WTC11 (cell line): ENCODE results near the gene LDLRAD4. TPM values are rescaled to one million over a fixed set of nuclear protein-coding genes. Genes with fewer than 3 reads are reported as not detected.

Experiments used
- ATAC-seq: fragments of 200-7000 bp; cut with Tn5 transposase; 2 replicates; pipeline ENCODE4 v1.10.0; 2021; ENCODE audit warnings: mild to moderate bottlenecking, moderate library complexity
- CTCF ChIA-PET: fragments of 300-600 bp; sonication (Branson Sonifier 250); formaldehyde crosslinking; loops from one replicate; lab custom pipeline; 2021; ENCODE audit warnings: antibody characterized with exemption; lab: Charles Lee
- POLR2A ChIA-PET: fragments of 350-600 bp; sonication (Branson Sonifier 250); formaldehyde crosslinking; loops from one replicate; lab custom pipeline; 2021; ENCODE audit warnings: antibody characterized with exemption; lab: Charles Lee
- DNase-seq: peaks from one replicate; pipeline ENCODE4 v3.0.0; 2021; ENCODE audit warnings: low spot score
- H3K27ac Mint-ChIP-seq: 2 replicates; pipeline ENCODE4 v1.8.0; 2021; ENCODE audit warnings: mixed read lengths
- H3K27me3 Mint-ChIP-seq: 2 replicates; pipeline ENCODE4 v1.8.0; 2021; ENCODE audit warnings: low read depth, mild to moderate bottlenecking, moderate library complexity, mixed read lengths
- H3K36me3 Mint-ChIP-seq: 2 replicates; pipeline ENCODE4 v1.8.0; 2021; ENCODE audit warnings: mixed read lengths
- H3K4me1 Mint-ChIP-seq: 2 replicates; pipeline ENCODE4 v1.8.0; 2022; ENCODE audit warnings: mixed read lengths
- H3K4me3 Mint-ChIP-seq: 2 replicates; pipeline ENCODE4 v1.8.0; 2021; ENCODE audit warnings: mild to moderate bottlenecking, moderate library complexity, mixed read lengths
- H3K9me3 Mint-ChIP-seq: 2 replicates; pipeline ENCODE4 v1.8.0; 2021; ENCODE audit warnings: mixed read lengths
- AR ChIP-seq: fragments of 250-450 bp; sonication (Bioruptor Pico); IDR thresholded peaks from 2 replicates; pipeline ENCODE4 v1.9.0; 2021; ENCODE audit warnings: mild to moderate bottlenecking
- ATF2 ChIP-seq: sonication (generic); formaldehyde crosslinking; IDR thresholded peaks from 2 replicates; pipeline ENCODE4 v1.8.1; 2022; ENCODE audit warnings: low read depth, missing genetic modification reagents, borderline replicate concordance
- CREB1 ChIP-seq: sonication (generic); formaldehyde crosslinking; IDR thresholded peaks from 2 replicates; pipeline ENCODE4 v1.8.0; 2023; ENCODE audit warnings: mild to moderate bottlenecking, missing genetic modification reagents
- CTCF ChIP-seq: fragments of 200-600 bp; IDR thresholded peaks from 2 replicates; pipeline ENCODE4 v1.8.0; 2022; ENCODE audit warnings: antibody characterized with exemption
- EMX1 ChIP-seq: fragments of 250-450 bp; sonication (Bioruptor Pico); IDR thresholded peaks from 2 replicates; pipeline ENCODE4 v1.8.0; 2021; ENCODE audit warnings: mild to moderate bottlenecking
- ESRRA ChIP-seq: sonication (generic); formaldehyde crosslinking; IDR thresholded peaks from 2 replicates; pipeline ENCODE4 v1.8.1; 2022; ENCODE audit warnings: mild to moderate bottlenecking, missing genetic modification reagents, borderline replicate concordance
- FOXP1 ChIP-seq: sonication (generic); formaldehyde crosslinking; IDR thresholded peaks from 2 replicates; pipeline ENCODE4 v1.8.0; 2022; ENCODE audit warnings: missing genetic modification reagents, mild to moderate bottlenecking, moderate library complexity, borderline replicate concordance
- IRF2 ChIP-seq: sonication (generic); formaldehyde crosslinking; IDR thresholded peaks from 2 replicates; pipeline ENCODE4 v1.8.0; 2022; ENCODE audit warnings: low read depth, missing genetic modification reagents, borderline replicate concordance
- MAX ChIP-seq: sonication (generic); formaldehyde crosslinking; IDR thresholded peaks from 2 replicates; pipeline ENCODE4 v1.8.0; 2022; ENCODE audit warnings: mild to moderate bottlenecking, missing genetic modification reagents
- NR2C2 ChIP-seq: sonication (generic); formaldehyde crosslinking; IDR thresholded peaks from 2 replicates; pipeline ENCODE4 v1.8.0; 2022; ENCODE audit warnings: mild to moderate bottlenecking, missing genetic modification reagents
- PRRX2 ChIP-seq: fragments of 250-450 bp; sonication (Bioruptor Pico); IDR thresholded peaks from 2 replicates; pipeline ENCODE4 v1.8.0; 2021; ENCODE audit warnings: mild to moderate bottlenecking
- TEAD1 ChIP-seq: sonication (generic); formaldehyde crosslinking; IDR thresholded peaks from 2 replicates; pipeline ENCODE4 v1.8.0; 2022; ENCODE audit warnings: mild to moderate bottlenecking, missing genetic modification reagents
- TEAD4 ChIP-seq: sonication (generic); formaldehyde crosslinking; IDR thresholded peaks from 2 replicates; pipeline ENCODE4 v1.8.0; 2022; ENCODE audit warnings: mild to moderate bottlenecking, missing genetic modification reagents
- TP53 ChIP-seq: sonication (generic); formaldehyde crosslinking; IDR thresholded peaks from 2 replicates; pipeline ENCODE4 v1.8.1; 2023; ENCODE audit warnings: mild to moderate bottlenecking, missing genetic modification reagents
- USF2 ChIP-seq: sonication (generic); formaldehyde crosslinking; IDR thresholded peaks from 2 replicates; pipeline ENCODE4 v1.8.1; 2023; ENCODE audit warnings: mild to moderate bottlenecking, missing genetic modification reagents, moderate library complexity
- ZNF138 ChIP-seq: sonication (generic); formaldehyde crosslinking; conservative IDR thresholded peaks from 2 replicates; pipeline ENCODE4 v1.8.1; 2022; ENCODE audit warnings: mild to moderate bottlenecking, moderate library complexity, missing genetic modification reagents
- ZNF396 ChIP-seq: fragments of 250-450 bp; sonication (Bioruptor Pico); IDR thresholded peaks from 2 replicates; pipeline ENCODE4 v1.8.0; 2021; ENCODE audit warnings: mild to moderate bottlenecking, moderate library complexity, borderline replicate concordance
- ZNF671 ChIP-seq: fragments of 250-450 bp; sonication (Bioruptor Pico); IDR thresholded peaks from 2 replicates; pipeline ENCODE4 v1.8.0; 2021; ENCODE audit warnings: mild to moderate bottlenecking
- total RNA-seq: library from RNA; stranded (reverse); gene quantifications from 3 replicates; pipeline ENCODE4 v1.2.3, GENCODE V29; 2021
- TF ChIP-seq, protein P1 (sequence below): sonication (generic); formaldehyde crosslinking; IDR thresholded peaks from 2 replicates; pipeline ENCODE4 v1.8.0; 2023; ENCODE audit warnings: missing genetic modification reagents
- TF ChIP-seq, protein P2 (sequence below): sonication (generic); formaldehyde crosslinking; IDR thresholded peaks from 2 replicates; pipeline ENCODE4 v1.8.1; 2023; ENCODE audit warnings: mild to moderate bottlenecking, missing genetic modification reagents, moderate library complexity
- TF ChIP-seq, protein P3 (sequence below): sonication (generic); formaldehyde crosslinking; IDR thresholded peaks from 2 replicates; pipeline ENCODE4 v1.8.0; 2022; ENCODE audit warnings: mild to moderate bottlenecking, missing genetic modification reagents

Gene LDLRAD4
- total RNA-seq, 1 experiment from 2014 or later = 6.2 TPM

- TF ChIP-seq AR (CRISPR knock-in tag) (no peak), CREB1 (CRISPR knock-in tag) (no peak), USF2 (CRISPR knock-in tag) (no peak)
Measured at GRCh38 chr18:13556502-13556901, 337.9 kb downstream of the LDLRAD4 start (continued).

DNA sequence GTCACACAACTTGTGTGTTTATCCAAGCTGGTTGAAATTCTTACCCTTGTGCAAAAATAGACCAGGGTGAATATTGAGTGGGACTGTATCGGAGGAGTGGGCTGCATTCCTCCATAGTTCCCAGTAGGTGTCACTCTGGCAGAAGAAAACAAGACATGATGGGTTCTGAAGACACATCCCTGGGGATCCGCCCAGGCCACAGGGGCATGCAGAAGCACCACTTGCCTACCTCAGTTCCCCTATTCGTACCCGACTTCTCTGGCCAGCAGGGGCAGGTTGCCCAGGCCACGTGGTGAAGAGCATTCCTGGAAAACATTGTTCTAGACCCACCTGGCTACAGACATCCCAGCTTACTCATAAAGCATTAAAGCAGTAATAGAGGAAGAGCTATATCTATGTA, 339.6 kb downstream of the LDLRAD4 start:
- H3K4me1 Mint-ChIP-seq = peaks cover 4% of the 10 kb centered on the region; the same call in 1 of the 2 replicates
- peak; percentile 97 for ATAC-seq
- ChIA-PET CTCF (interaction anchor here (0.5 to 1.7 kb wide), 16 partner anchors 8 to 446 kb away, joined by 3 to 7 read pairs (median 4); partner anchors contain the start of gene MC5R), POLR2A (interaction anchor here (0.6 kb wide), 1 partner anchor 184 kb away, joined by 3 read pairs; no protein-coding TSS in a partner anchor)
- DNase-seq = peak; percentile 52
- no peak overlapping the region for H3K27ac Mint-ChIP-seq
- no peaks in the 10 kb centered on the region for H3K9me3 Mint-ChIP-seq
- TF ChIP-seq TEAD4 (CRISPR knock-in tag) (no peak), CTCF (peak; percentile 39; the same call in 1 of the 2 replicates)
- no peak overlapping the region for H3K4me3 Mint-ChIP-seq
- H3K36me3 Mint-ChIP-seq = no peaks in the 10 kb centered on the region
- H3K27me3 Mint-ChIP-seq = no peaks in the 10 kb centered on the region

DNA sequence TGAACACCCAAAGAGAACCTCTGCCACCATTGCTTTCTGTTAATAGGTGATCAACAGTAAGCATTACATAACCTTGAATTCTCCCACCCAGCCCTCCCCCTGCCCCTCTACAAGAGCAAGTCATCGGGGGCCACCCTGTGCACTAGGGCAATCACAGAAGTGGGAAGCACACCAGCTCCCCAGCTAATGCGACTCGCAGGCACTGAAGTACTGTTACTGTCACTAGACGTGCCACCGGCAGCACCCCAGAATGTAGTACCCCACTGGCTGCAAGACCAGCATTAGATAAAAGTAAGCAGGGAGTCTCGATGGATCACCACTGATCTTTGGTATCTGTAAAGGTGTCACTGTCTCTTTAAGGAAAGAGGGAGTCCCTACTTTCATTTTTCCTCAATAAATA, 340.2 kb downstream of the LDLRAD4 start:
- TF ChIP-seq TP53 (CRISPR knock-in tag) = no peak
- TF ChIP-seq, protein P1, sequence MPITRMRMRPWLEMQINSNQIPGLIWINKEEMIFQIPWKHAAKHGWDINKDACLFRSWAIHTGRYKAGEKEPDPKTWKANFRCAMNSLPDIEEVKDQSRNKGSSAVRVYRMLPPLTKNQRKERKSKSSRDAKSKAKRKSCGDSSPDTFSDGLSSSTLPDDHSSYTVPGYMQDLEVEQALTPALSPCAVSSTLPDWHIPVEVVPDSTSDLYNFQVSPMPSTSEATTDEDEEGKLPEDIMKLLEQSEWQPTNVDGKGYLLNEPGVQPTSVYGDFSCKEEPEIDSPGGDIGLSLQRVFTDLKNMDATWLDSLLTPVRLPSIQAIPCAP (CRISPR knock-in tag) = no peak
- TF ChIP-seq, protein P2, sequence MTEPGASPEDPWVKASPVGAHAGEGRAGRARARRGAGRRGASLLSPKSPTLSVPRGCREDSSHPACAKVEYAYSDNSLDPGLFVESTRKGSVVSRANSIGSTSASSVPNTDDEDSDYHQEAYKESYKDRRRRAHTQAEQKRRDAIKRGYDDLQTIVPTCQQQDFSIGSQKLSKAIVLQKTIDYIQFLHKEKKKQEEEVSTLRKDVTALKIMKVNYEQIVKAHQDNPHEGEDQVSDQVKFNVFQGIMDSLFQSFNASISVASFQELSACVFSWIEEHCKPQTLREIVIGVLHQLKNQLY (CRISPR knock-in tag) = no peak
- no peak for TF ChIP-seq MAX (CRISPR knock-in tag)
- TF ChIP-seq, protein P3, sequence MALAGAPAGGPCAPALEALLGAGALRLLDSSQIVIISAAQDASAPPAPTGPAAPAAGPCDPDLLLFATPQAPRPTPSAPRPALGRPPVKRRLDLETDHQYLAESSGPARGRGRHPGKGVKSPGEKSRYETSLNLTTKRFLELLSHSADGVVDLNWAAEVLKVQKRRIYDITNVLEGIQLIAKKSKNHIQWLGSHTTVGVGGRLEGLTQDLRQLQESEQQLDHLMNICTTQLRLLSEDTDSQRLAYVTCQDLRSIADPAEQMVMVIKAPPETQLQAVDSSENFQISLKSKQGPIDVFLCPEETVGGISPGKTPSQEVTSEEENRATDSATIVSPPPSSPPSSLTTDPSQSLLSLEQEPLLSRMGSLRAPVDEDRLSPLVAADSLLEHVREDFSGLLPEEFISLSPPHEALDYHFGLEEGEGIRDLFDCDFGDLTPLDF (CRISPR knock-in tag) = no peak
- TF ChIP-seq IRF2 (CRISPR knock-in tag) = no peak
- no peak for TF ChIP-seq ATF2 (CRISPR knock-in tag)
- TF ChIP-seq ZNF671 (CRISPR knock-in tag) = no peak
- no peak for TF ChIP-seq PRRX2
- no peak for TF ChIP-seq FOXP1 (CRISPR knock-in tag)
- TF ChIP-seq ESRRA (CRISPR knock-in tag) = no peak
- no peak for TF ChIP-seq TEAD1 (CRISPR knock-in tag)
- no peak for TF ChIP-seq ZNF396 (CRISPR knock-in tag)
- TF ChIP-seq EMX1 = no peak
- no peak for TF ChIP-seq NR2C2
- TF ChIP-seq ZNF138 (CRISPR knock-in tag) = no peak
- ChIA-PET POLR2A (interaction anchor here (0.6 kb wide), 1 partner anchor 183 kb away, joined by 3 read pairs; no protein-coding TSS in a partner anchor), CTCF (interaction anchor here (0.6 to 1.7 kb wide), 13 partner anchors 9 to 446 kb away, joined by 3 to 7 read pairs (median 3); partner anchors contain the start of gene MC5R)
- ATAC-seq (no peak), DNase-seq (no peak)
- Mint-ChIP-seq H3K36me3 (no peaks in the 10 kb centered on the region), H3K27ac (no peak overlapping the region), H3K9me3 (no peaks in the 10 kb centered on the region), H3K4me1 (peaks cover 4% of the 10 kb centered on the region; the same call in 1 of the 2 replicates), H3K27me3 (no peaks in the 10 kb centered on the region), H3K4me3 (no peak overlapping the region)
